H1 (cell line): Measurements from ENCODE around the gene KLHL2. TPM values are rescaled to one million over a fixed set of nuclear protein-coding genes. Genes with fewer than 3 reads are reported as not detected.
A peak's percentile ranks its signal among the peaks of the same experiment; 100 is the strongest.

Experiments
- CTCF ChIA-PET: fragments of 300-600 bp; sonication (Branson Sonifier 250); formaldehyde crosslinking; loops from one replicate; lab custom pipeline; 2021; ENCODE audit not compliant: partially characterized antibody; lab: Charles Lee
- POLR2A ChIA-PET: fragments of 300-600 bp; sonication (Branson Sonifier 250); formaldehyde crosslinking; loops from one replicate; lab custom pipeline; 2021; ENCODE audit warnings: inconsistent platforms; ENCODE audit not compliant: partially characterized antibody; lab: Charles Lee
- DNase-seq, 2 experiments: peaks; one replicate each; pipeline versions ENCODE4 v3.0.0 to v3.0.0-alpha.2; 2010 to 2022; ENCODE audit warnings: low spot score in 2 of 2, low read depth in 1 of 2, mixed read lengths in 1 of 2
- FAIRE-seq: peaks from 2 replicates; lab custom pipeline; 2011; peaks lifted over from hg19 to GRCh38; lab: Jason Lieb, UNC
- H2AFZ ChIP-seq: 2 replicates; pipeline ENCODE4 v1.8.1; 2012; ENCODE audit warnings: low read length, inconsistent platforms
- H2AK5ac ChIP-seq: 2 replicates; pipeline ENCODE4 v1.6.1; 2013; ENCODE audit warnings: low read depth, low read length
- H2BK120ac ChIP-seq: replicated peaks from 2 replicates; pipeline ENCODE3; 2013; ENCODE audit warnings: low read depth, low read length, inconsistent platforms
- H2BK12ac ChIP-seq: 2 replicates; pipeline ENCODE4 v1.6.1; 2013; ENCODE audit warnings: low read depth, low read length
- H2BK15ac ChIP-seq: 2 replicates; pipeline ENCODE4 v1.6.1; 2013; ENCODE audit warnings: low read length
- H2BK20ac ChIP-seq: 2 replicates; pipeline ENCODE4 v1.6.1; 2013; ENCODE audit warnings: low read length
- H2BK5ac ChIP-seq: 2 replicates; pipeline ENCODE4 v1.6.1; 2013; ENCODE audit warnings: low read depth, low read length
- H3K14ac ChIP-seq: 2 replicates; pipeline ENCODE4 v1.6.1; 2013; ENCODE audit warnings: inconsistent platforms; ENCODE audit not compliant: insufficient read length
- H3K18ac ChIP-seq: 2 replicates; pipeline ENCODE4 v1.6.1; 2013; ENCODE audit warnings: low read length; ENCODE audit errors: extremely low read depth
- H3K23ac ChIP-seq: 2 replicates; pipeline ENCODE4 v1.6.1; 2013; ENCODE audit warnings: inconsistent platforms; ENCODE audit not compliant: insufficient read length
- H3K23me2 ChIP-seq: 2 replicates; pipeline ENCODE4 v1.6.1; 2013; ENCODE audit warnings: low read depth, low read length
- H3K27ac ChIP-seq: 2 replicates; pipeline ENCODE4 v1.6.1; 2011; ENCODE audit warnings: low read depth, low read length, inconsistent platforms
- H3K27me3 ChIP-seq, 4 experiments: replicated peaks in 1 of 4; 1 replicate in 1 of 4; 2 replicates in 3 of 4; pipeline versions ENCODE4 v1.6.1 to v1.8.1; 2011 to 2013; ENCODE audit warnings: low read length in 3 of 4, mild to moderate bottlenecking in 3 of 4, inconsistent platforms in 2 of 4, mixed read lengths in 2 of 4, moderate library complexity in 1 of 4; ENCODE audit not compliant: control insufficient read depth in 3 of 4, insufficient read depth in 3 of 4; ENCODE audit errors: extremely low read depth in 1 of 4
- H3K36me3 ChIP-seq, 4 experiments: 2 replicates each; pipeline versions ENCODE4 v1.6.1 to v1.8.1; 2011 to 2013; ENCODE audit warnings: mild to moderate bottlenecking in 4 of 4, low read length in 3 of 4, moderate library complexity in 2 of 4, control low read depth in 1 of 4, inconsistent platforms in 1 of 4; ENCODE audit not compliant: insufficient read depth in 4 of 4, control insufficient read depth in 2 of 4
- H3K4ac ChIP-seq: replicated peaks from 2 replicates; pipeline ENCODE3; 2013; ENCODE audit warnings: low read length, low read depth, mixed read lengths, inconsistent platforms; ENCODE audit not compliant: insufficient read length
- H3K4me1 ChIP-seq, 4 experiments: replicated peaks in 1 of 4; 1 replicate in 1 of 4; 2 replicates in 3 of 4; pipeline versions ENCODE4 v1.6.1 to v1.8.1; 2011 to 2013; ENCODE audit warnings: low read length in 3 of 4, inconsistent platforms in 2 of 4, mixed read lengths in 1 of 4; ENCODE audit not compliant: insufficient read depth in 4 of 4, control insufficient read depth in 3 of 4
- H3K4me2 ChIP-seq, 2 experiments: 2 replicates each; pipeline versions ENCODE4 v1.6.1 to v1.8.1; 2011 to 2013; ENCODE audit warnings: low read depth in 2 of 2, low read length in 2 of 2, control low read depth in 1 of 2, inconsistent platforms in 1 of 2, mild to moderate bottlenecking in 1 of 2; ENCODE audit not compliant: insufficient read depth in 1 of 2
- H3K4me3 ChIP-seq, 4 experiments: fragments of 200-600, 300-600 bp in 1 of 4; sonication (generic), shearing (Covaris generic), sonication (Bioruptor Twin) in 1 of 4; 2 replicates each; pipeline versions ENCODE4 v1.5.1 to v1.8.1; 2011 to 2016; ENCODE audit warnings: low read length in 4 of 4, low read depth in 3 of 4, control low read depth in 2 of 4, inconsistent platforms in 2 of 4, mild to moderate bottlenecking in 2 of 4, mixed read lengths in 1 of 4, moderate library complexity in 1 of 4; ENCODE audit not compliant: insufficient read depth in 2 of 4; ENCODE audit errors: extremely low read depth in 1 of 4
- H3K56ac ChIP-seq: replicated peaks from 2 replicates; pipeline ENCODE3; 2013; ENCODE audit warnings: low read depth, mild to moderate bottlenecking, mixed read lengths, low read length, inconsistent platforms; ENCODE audit not compliant: insufficient read length
- H3K79me1 ChIP-seq: 2 replicates; pipeline ENCODE4 v1.6.1; 2013; ENCODE audit warnings: low read depth, low read length, control low read depth
- H3K79me2 ChIP-seq, 2 experiments: 2 replicates each; pipeline versions ENCODE4 v1.6.1 to v1.8.1; 2012 to 2013; ENCODE audit warnings: low read length in 2 of 2, mild to moderate bottlenecking in 2 of 2, inconsistent platforms in 1 of 2; ENCODE audit not compliant: insufficient read depth in 2 of 2, control insufficient read depth in 1 of 2
- H3K9ac ChIP-seq, 4 experiments: replicated peaks in 1 of 4; 1 replicate in 1 of 4; 2 replicates in 3 of 4; pipeline versions ENCODE4 v1.6.1 to v1.8.1; 2011 to 2013; ENCODE audit warnings: low read depth in 3 of 4, low read length in 3 of 4, control low read depth in 2 of 4, mild to moderate bottlenecking in 2 of 4, moderate library complexity in 2 of 4, inconsistent platforms in 1 of 4; ENCODE audit errors: extremely low read depth in 1 of 4
- H3K9me3 ChIP-seq, 2 experiments: 2 replicates each; pipeline versions ENCODE4 v1.6.1 to v1.8.1; 2012 to 2013; ENCODE audit warnings: mild to moderate bottlenecking in 2 of 2, moderate library complexity in 2 of 2, control low read depth in 1 of 2, inconsistent platforms in 1 of 2, low read depth in 1 of 2, low read length in 1 of 2, mixed read lengths in 1 of 2; ENCODE audit not compliant: insufficient read depth in 2 of 2
- H4K20me1 ChIP-seq, 2 experiments: replicated peaks in 1 of 2; 2 replicates each; pipeline versions ENCODE3 to v1.8.1; 2011 to 2013; ENCODE audit warnings: inconsistent platforms in 2 of 2, low read length in 2 of 2, mild to moderate bottlenecking in 1 of 2; ENCODE audit not compliant: insufficient read depth in 2 of 2, control insufficient read depth in 1 of 2
- H4K5ac ChIP-seq: 2 replicates; pipeline ENCODE4 v1.6.1; 2013; ENCODE audit warnings: low read length, low read depth, mixed read lengths, inconsistent platforms; ENCODE audit not compliant: insufficient read length
- H4K8ac ChIP-seq: 2 replicates; pipeline ENCODE4 v1.8.0; 2013; ENCODE audit warnings: mild to moderate bottlenecking, moderate library complexity, low read length, inconsistent platforms; ENCODE audit not compliant: insufficient read depth; ENCODE audit errors: extremely low read depth
- H4K91ac ChIP-seq: replicated peaks from 2 replicates; pipeline ENCODE3; 2013; ENCODE audit warnings: low read length, mixed read lengths, inconsistent platforms; ENCODE audit not compliant: insufficient read length
- BCL11A ChIP-seq, 2 experiments: IDR thresholded peaks; one replicate each; pipeline ENCODE4 v1.6.1; 2011; ENCODE audit warnings: low read depth in 2 of 2, low read length in 2 of 2, mild to moderate bottlenecking in 2 of 2
- WGBS, 2 experiments: shearing (Covaris generic) in 1 of 2; methylation state at CpG; one replicate each; pipeline versions ENCODE4 v1.1.6 to v1.1.7; 2013 to 2015; ENCODE audit warnings: low lambda C conversion rate in 2 of 2, mixed read lengths in 2 of 2, inconsistent platforms in 1 of 2, low coverage in 1 of 2, missing lambda C conversion rate in 1 of 2; ENCODE audit not compliant: insufficient replicate concordance in 2 of 2, insufficient coverage in 1 of 2, insufficient read length in 1 of 2; ENCODE audit errors: extremely low coverage in 1 of 2, missing lambda C conversion rate in 1 of 2; 5-methylcytosine and 5-hydroxymethylcytosine counted together
- polyA plus RNA-seq, 7 experiments: library from polyadenylated mRNA; depleted of rRNA in 3 of 7; stranded (reverse) in 5 of 7; unstranded in 2 of 7; fragments of >200 nt in 5 of 7; fragments of 200-250 nt in 2 of 7; gene quantifications; 1 replicate in 5 of 7; 2 replicates in 1 of 7; 4 replicates in 1 of 7; pipeline versions ENCODE4 v1.2.1 to v1.2.3, GENCODE V29; 2011 to 2013; ENCODE audit warnings: missing spikeins in 2 of 7, mixed read lengths in 2 of 7
- total RNA-seq: library from RNA; stranded (reverse); fragmentation: NEBNext Ultra II Directional; extraction: Animal tissue kit (Norgen Biotek cat#: 25700); gene quantifications from 2 replicates; pipeline ENCODE4 v1.2.1, GENCODE V29; 2021

Gene KLHL2
- total and polyA plus RNA-seq, 2 of the 8 experiments (the other 6 are each of a cell fraction or from before 2014, with no cell fraction given): 5.2 to 12.0 TPM

DNA sequence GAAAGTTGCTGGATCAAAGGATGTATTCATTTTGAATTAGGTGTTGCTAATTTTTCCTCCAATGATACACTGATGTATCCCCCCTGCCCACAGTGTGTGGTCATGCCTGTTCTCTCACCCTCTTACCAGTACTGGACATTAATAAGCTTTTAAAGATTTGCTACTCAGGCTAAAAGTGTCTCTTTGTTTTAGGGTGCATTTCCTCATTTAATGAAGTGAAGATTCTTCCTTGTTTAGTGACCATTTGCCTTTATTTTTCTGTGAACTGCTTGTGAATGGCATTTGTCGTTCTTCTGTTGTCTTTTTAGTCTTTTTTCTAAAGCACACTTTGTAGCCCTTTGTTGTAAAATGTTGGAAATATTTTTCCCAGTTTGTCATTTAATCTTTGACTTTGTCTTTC lies 125.1 kb downstream of the KLHL2 start:
- DNase-seq (no peak), FAIRE-seq (no peak)
- Histone ChIP-seq H3K4me1 (peaks cover 0 to 6% (median 3%) of the 10 kb centered on the region in 4 experiments; a peak in 4 of 7 replicates), H2AK5ac (no peak overlapping the region), H3K36me3 (peaks cover 0 to 68% (median 19%) of the 10 kb centered on the region in 4 experiments; a peak in 5 of 8 replicates), H3K23me2 (peaks cover 3% of the 10 kb centered on the region), H2BK5ac (no peak overlapping the region), H4K5ac (no peak overlapping the region), H3K4me2 (peak overlapping the region; percentile 88 to 90), H3K14ac (no peak overlapping the region), H3K9ac (peak overlapping the region in 1 of 4 experiments; percentile 8; a peak in 1 of 7 replicates), H4K91ac (no peak overlapping the region), H3K4ac (no peak overlapping the region), H3K9me3 (no peaks in the 10 kb centered on the region), H2BK15ac (no peak overlapping the region), H2AFZ (no peak overlapping the region), H3K79me2 (peaks cover 51 to 100% of the 10 kb centered on the region in 2 experiments), H2BK120ac (no peak overlapping the region), H4K20me1 (peaks cover 31 to 37% of the 10 kb centered on the region in 2 experiments), H3K18ac (no peak overlapping the region), H3K27ac (no peak overlapping the region), H3K56ac (no peak overlapping the region), H3K4me3 (peak overlapping the region in 2 of 4 experiments; percentile 2 to 93; a peak in 3 of 8 replicates), H4K8ac (no peak overlapping the region), H3K79me1 (no peaks in the 10 kb centered on the region; the same call in 1 of the 2 replicates), H3K23ac (no peak overlapping the region), H2BK20ac (no peak overlapping the region), H2BK12ac (no peak overlapping the region), H3K27me3 (no peaks in the 10 kb centered on the region)
- ChIA-PET CTCF (interaction anchor here (0.9 to 2.6 kb wide), 4 partner anchors 11 to 201 kb away, joined by 4 to 22 read pairs (median 8); no protein-coding TSS in a partner anchor), POLR2A (no interaction called here)
- TF ChIP-seq BCL11A (IDR thresholded peaks at IDR 0.05; ENCODE audit: low read depth in 2 of 2, low read length in 2 of 2): no peak
- 60% methylated on average over 1 of the region's 1 CpG; no CpG with 5 or more reads in 1 of the 2 experiments for WGBS, 2 experiments
